T follicular helper cell (primary cell): ENCODE measurements around the gene CORO1A.
"Not testable (repeated sequence)": the region's sequence is repeated elsewhere in the genome, so short reads cannot be mapped to it uniquely, and the experiment has no call there.

Experiments
- DNase-seq: peaks from one replicate; pipeline ENCODE4 v3.0.0-alpha.2; 2020; ENCODE audit warnings: low read depth
- total RNA-seq, 2 experiments: gene quantifications; one replicate each; lab custom pipeline; 2026; lab: John Stamatoyannopoulos, UW

The CORO1A gene
- 353 to 776 reads per million in 2 experiments for total RNA-seq

- DNase-seq = peak; percentile 74
These were observed at the start of gene CORO1A for GRCh38 chr16:30183233-30184095. CORO1A (plus strand) TSS chr16:30183602; CDS start chr16:30185210, 1,608 bp downstream.

GRCh38 chr16:30136971-30137605 is 46.3 kb upstream of the CORO1A start:
- DNase-seq = no peak

- no peak for DNase-seq
These were observed 45.5 kb upstream of the CORO1A start for GRCh38 chr16:30137897-30138296.

- no peak for DNase-seq
These were observed 43.6 kb upstream of the CORO1A start for GRCh38 chr16:30139583-30140481.

- DNase-seq = no peak
These were observed 41.7 kb upstream of the CORO1A start for GRCh38 chr16:30141750-30142149.

- no peak for DNase-seq
These were observed 40.6 kb upstream of the CORO1A start for GRCh38 chr16:30142672-30143346.

GRCh38 chr16:30143347-30143702 is 40.1 kb upstream of the CORO1A start:
- no peak for DNase-seq

GRCh38 chr16:30144017-30144416 is 39.4 kb upstream of the CORO1A start:
- DNase-seq = no peak

GRCh38 chr16:30144917-30145316 is 38.5 kb upstream of the CORO1A start:
- no peak for DNase-seq

GRCh38 chr16:30145657-30146056 is 37.7 kb upstream of the CORO1A start:
- no peak for DNase-seq

- DNase-seq = no peak
These were observed 35.4 kb upstream of the CORO1A start for GRCh38 chr16:30147843-30148510.

GRCh38 chr16:30149250-30149930 is 34.0 kb upstream of the CORO1A start:
- no peak for DNase-seq

GRCh38 chr16:30151091-30151490 is 32.3 kb upstream of the CORO1A start:
- DNase-seq = no peak

- no peak for DNase-seq
These were observed 30.9 kb upstream of the CORO1A start for GRCh38 chr16:30152517-30152916.

- DNase-seq = no peak
These were observed 28.2 kb upstream of the CORO1A start for GRCh38 chr16:30155188-30155587.

- no peak for DNase-seq
These were observed 26.2 kb upstream of the CORO1A start for GRCh38 chr16:30157214-30157613.

GRCh38 chr16:30163538-30163937 is 19.9 kb upstream of the CORO1A start:
- no peak for DNase-seq

GRCh38 chr16:30166202-30166902 is 17.1 kb upstream of the CORO1A start:
- DNase-seq = no peak

GRCh38 chr16:30168746-30169145 is 14.7 kb upstream of the CORO1A start:
- DNase-seq = not testable (repeated sequence)

- DNase-seq = not testable (repeated sequence)
These were observed 14.0 kb upstream of the CORO1A start for GRCh38 chr16:30169416-30169815.
